Breast epithelium (tissue), 4 donors: Measurements from ENCODE around the gene LGR5. TPM values are rescaled to one million over a fixed set of nuclear protein-coding genes. Genes with fewer than 3 reads are reported as not detected.

ENCODE experiments used
- DNase-seq, 2 donors: peaks; one replicate each; pipeline ENCODE4 v3.0.0-alpha.2; 2019; ENCODE audit warnings: low spot score in 2 of 2
- H3K27ac ChIP-seq, 2 donors: fragments of 200-600 bp; sonication (generic) in 1 of 2; one replicate each; pipeline ENCODE4 v1.5.1; 2016 to 2019; ENCODE audit warnings: mild to moderate bottlenecking in 1 of 2
- H3K27me3 ChIP-seq, 2 donors: fragments of 200-600 bp; sonication (generic) in 1 of 2; one replicate each; pipeline versions ENCODE4 v1.5.1 to v1.6.0; 2017 to 2019; ENCODE audit warnings: control low read depth in 1 of 2, mild to moderate bottlenecking in 1 of 2
- H3K36me3 ChIP-seq: fragments of 200-600 bp; one replicate; pipeline ENCODE4 v1.5.1; 2019
- H3K4me1 ChIP-seq, 2 donors: fragments of 200-600 bp; sonication (generic); one replicate each; pipeline ENCODE4 v1.5.1; 2016 to 2019; ENCODE audit warnings: control low read depth in 1 of 2
- H3K4me3 ChIP-seq, 3 donors: fragments of 200-600 bp; sonication (generic); 1 replicate in 2 of 3; 2 replicates in 1 of 3; pipeline ENCODE4 v1.5.1; 2016 to 2019; ENCODE audit warnings: mild to moderate bottlenecking in 3 of 3, moderate library complexity in 2 of 3
- H3K9me3 ChIP-seq, 2 donors: fragments of 200-600 bp; sonication (generic) in 1 of 2; one replicate each; pipeline ENCODE4 v1.5.1; 2016 to 2019; ENCODE audit warnings: control low read depth in 1 of 2
- POLR2A ChIP-seq: fragments of 450-650 bp; IDR thresholded peaks from one replicate; pipeline ENCODE4 v1.6.1; 2016; ENCODE audit warnings: antibody characterized with exemption, mild to moderate bottlenecking, moderate library complexity
- POLR2AphosphoS5 ChIP-seq, 3 donors: sonication (generic); formaldehyde crosslinking; IDR thresholded peaks; one replicate each; pipeline ENCODE4 v1.6.1; 2017; ENCODE audit warnings: antibody characterized with exemption in 3 of 3
- intact Hi-C: fragments of 100-400 bp; cut with DNase I; formaldehyde crosslinking; loops from one replicate; pipeline ENCODE4 v1.15.1; 2023; ENCODE audit warnings: low total_unique reads
- total RNA-seq, 3 donors: library from RNA; depleted of rRNA; stranded (reverse); fragments of >200 nt; gene quantifications; one replicate each; pipeline ENCODE4 v1.1.0, GENCODE V29; 2016
- TF ChIP-seq, protein P1 (sequence below), 3 donors: fragments of 450-650 bp; IDR thresholded peaks; one replicate each; pipeline ENCODE4 v1.5.1; 2016 to 2017; ENCODE audit warnings: antibody characterized with exemption in 3 of 3, mild to moderate bottlenecking in 3 of 3, moderate library complexity in 3 of 3

LGR5 gene, protein sequence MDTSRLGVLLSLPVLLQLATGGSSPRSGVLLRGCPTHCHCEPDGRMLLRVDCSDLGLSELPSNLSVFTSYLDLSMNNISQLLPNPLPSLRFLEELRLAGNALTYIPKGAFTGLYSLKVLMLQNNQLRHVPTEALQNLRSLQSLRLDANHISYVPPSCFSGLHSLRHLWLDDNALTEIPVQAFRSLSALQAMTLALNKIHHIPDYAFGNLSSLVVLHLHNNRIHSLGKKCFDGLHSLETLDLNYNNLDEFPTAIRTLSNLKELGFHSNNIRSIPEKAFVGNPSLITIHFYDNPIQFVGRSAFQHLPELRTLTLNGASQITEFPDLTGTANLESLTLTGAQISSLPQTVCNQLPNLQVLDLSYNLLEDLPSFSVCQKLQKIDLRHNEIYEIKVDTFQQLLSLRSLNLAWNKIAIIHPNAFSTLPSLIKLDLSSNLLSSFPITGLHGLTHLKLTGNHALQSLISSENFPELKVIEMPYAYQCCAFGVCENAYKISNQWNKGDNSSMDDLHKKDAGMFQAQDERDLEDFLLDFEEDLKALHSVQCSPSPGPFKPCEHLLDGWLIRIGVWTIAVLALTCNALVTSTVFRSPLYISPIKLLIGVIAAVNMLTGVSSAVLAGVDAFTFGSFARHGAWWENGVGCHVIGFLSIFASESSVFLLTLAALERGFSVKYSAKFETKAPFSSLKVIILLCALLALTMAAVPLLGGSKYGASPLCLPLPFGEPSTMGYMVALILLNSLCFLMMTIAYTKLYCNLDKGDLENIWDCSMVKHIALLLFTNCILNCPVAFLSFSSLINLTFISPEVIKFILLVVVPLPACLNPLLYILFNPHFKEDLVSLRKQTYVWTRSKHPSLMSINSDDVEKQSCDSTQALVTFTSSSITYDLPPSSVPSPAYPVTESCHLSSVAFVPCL
- under 1 TPM; 0.15 to 0.80 (median 0.66) TPM for total RNA-seq

DNA sequence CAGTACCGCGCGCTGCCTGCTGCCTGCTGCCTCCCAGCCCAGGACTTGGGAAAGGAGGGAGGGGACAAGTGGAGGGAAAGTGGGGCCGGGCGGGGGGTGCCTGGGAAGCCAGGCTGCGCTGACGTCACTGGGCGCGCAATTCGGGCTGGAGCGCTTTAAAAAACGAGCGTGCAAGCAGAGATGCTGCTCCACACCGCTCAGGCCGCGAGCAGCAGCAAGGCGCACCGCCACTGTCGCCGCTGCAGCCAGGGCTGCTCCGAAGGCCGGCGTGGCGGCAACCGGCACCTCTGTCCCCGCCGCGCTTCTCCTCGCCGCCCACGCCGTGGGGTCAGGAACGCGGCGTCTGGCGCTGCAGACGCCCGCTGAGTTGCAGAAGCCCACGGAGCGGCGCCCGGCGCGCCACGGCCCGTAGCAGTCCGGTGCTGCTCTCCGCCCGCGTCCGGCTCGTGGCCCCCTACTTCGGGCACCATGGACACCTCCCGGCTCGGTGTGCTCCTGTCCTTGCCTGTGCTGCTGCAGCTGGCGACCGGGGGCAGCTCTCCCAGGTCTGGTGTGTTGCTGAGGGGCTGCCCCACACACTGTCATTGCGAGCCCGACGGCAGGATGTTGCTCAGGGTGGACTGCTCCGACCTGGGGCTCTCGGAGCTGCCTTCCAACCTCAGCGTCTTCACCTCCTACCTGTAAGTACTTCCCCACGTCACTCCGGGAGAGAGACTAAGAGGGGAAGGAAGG is at the start of gene LGR5:
LGR5 (plus strand) TSS at position 186 of the 732 bp plus-strand sequence; CDS start at position 469, 283 bp downstream.
- Histone ChIP-seq H3K9me3 (peaks cover 9 to 14% of the 10 kb centered on the region in 2 donors), H3K36me3 (no peaks in the 10 kb centered on the region), H3K27me3 (peaks cover 0 to 67% of the 10 kb centered on the region in 2 donors), H3K27ac (no peak within 1 kb of the TSS), H3K4me3 (peak within 1 kb of the TSS; percentile 43 to 72 (median 49)), H3K4me1 (peaks cover 0 to 5% of the 10 kb centered on the region in 2 donors)
- no peak for DNase-seq
- TF ChIP-seq POLR2AphosphoS5 (IDR thresholded peaks at IDR 0.05) = no peak
- TF ChIP-seq, protein P1, sequence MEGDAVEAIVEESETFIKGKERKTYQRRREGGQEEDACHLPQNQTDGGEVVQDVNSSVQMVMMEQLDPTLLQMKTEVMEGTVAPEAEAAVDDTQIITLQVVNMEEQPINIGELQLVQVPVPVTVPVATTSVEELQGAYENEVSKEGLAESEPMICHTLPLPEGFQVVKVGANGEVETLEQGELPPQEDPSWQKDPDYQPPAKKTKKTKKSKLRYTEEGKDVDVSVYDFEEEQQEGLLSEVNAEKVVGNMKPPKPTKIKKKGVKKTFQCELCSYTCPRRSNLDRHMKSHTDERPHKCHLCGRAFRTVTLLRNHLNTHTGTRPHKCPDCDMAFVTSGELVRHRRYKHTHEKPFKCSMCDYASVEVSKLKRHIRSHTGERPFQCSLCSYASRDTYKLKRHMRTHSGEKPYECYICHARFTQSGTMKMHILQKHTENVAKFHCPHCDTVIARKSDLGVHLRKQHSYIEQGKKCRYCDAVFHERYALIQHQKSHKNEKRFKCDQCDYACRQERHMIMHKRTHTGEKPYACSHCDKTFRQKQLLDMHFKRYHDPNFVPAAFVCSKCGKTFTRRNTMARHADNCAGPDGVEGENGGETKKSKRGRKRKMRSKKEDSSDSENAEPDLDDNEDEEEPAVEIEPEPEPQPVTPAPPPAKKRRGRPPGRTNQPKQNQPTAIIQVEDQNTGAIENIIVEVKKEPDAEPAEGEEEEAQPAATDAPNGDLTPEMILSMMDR (IDR thresholded peaks at IDR 0.05) = no peak
- no peak for TF ChIP-seq POLR2A
- intact Hi-C loops = no loop called here

DNA sequence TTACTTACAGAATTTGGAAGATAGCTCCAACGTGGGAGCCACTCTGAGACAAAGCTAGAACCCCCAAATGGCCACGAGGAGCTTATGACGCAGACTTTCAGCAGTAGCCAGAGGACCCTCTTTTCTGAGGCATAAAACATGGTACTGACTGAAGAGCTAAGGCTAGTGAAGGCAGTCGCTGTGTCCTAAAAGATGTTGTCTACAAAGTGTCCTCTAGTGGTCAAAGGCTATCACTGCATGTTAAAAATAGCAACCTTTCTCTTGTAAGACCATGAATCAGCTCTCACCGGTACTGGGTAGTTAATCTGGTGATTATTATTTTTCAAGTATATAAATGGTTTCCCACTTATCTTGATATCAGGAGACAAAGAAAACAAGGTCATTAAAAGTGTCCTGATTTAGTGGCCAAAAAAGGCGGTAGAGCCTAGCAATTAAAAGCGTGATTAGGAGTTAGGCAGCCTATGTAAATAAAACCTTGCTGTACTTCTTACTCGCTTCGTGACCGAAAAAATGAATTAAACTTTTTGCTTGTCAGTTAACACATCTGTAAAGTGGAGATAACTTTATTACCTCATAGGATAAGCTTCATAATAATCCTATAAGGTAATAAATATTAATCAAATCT is 47.0 kb upstream of the LGR5 start:
- intact Hi-C loops = no loop called here
- no peak for DNase-seq
- Histone ChIP-seq H3K9me3 (no peaks in the 10 kb centered on the region), H3K4me3 (no peak overlapping the region), H3K27me3 (no peaks in the 10 kb centered on the region), H3K36me3 (no peaks in the 10 kb centered on the region), H3K27ac (no peak overlapping the region), H3K4me1 (no peaks in the 10 kb centered on the region)
- TF ChIP-seq, protein P1 (IDR thresholded peaks at IDR 0.05) = peak; percentile 56 to 74 (median 69)
- no peak for TF ChIP-seq POLR2A

DNA sequence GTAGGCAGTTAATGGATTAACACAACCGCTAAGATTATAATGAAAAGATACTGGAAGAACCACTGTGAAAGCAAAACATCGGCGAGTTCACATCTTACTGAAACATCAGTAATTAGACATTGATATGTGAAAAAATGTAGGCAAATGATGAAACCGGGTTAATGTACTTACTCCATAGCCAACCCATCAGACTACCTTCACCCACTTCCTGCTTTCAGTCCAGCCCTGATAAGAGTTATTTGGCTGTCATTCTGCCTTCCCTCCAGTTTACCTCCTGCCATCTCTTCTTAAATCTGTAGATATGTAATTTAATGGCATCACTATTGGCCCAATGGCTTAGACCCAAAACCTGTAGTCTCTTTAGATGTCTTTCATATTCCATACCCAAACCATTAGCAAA is 46.0 kb upstream of the LGR5 start:
- Histone ChIP-seq H3K4me3 (no peak overlapping the region), H3K4me1 (no peaks in the 10 kb centered on the region), H3K36me3 (no peaks in the 10 kb centered on the region), H3K9me3 (no peaks in the 10 kb centered on the region), H3K27ac (no peak overlapping the region), H3K27me3 (no peaks in the 10 kb centered on the region)
- DNase-seq = no peak
- TF ChIP-seq POLR2A (no peak), POLR2AphosphoS5 (IDR thresholded peaks at IDR 0.05) (no peak)
- TF ChIP-seq, protein P1 (IDR thresholded peaks at IDR 0.05) = no peak
- intact Hi-C loops = no loop called here

DNA sequence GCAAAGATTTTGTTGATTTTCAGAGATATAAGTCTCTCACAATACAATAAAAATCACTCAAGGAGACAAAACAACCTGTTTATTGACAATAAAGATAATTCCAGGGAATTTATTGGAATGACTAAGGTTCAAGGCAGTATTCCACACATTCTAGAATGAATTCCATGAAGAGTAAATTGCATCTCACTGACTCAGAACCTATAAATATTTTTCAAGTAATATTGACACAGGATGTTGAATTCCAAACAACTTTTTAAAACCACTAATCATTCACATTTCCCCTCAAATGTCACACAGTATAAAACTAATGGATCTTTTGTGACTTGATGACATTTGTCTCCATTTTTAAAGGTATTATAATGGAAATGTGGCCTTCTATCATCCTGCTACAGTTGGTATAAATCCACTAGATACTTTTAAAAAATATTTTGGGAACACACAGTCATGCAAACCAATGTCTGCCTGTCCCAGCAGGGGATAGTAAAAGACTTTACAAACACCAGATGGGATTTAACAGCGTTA is 42.1 kb upstream of the LGR5 start:
- Histone ChIP-seq H3K4me1 (no peaks in the 10 kb centered on the region), H3K9me3 (no peaks in the 10 kb centered on the region), H3K27ac (no peak overlapping the region), H3K36me3 (no peaks in the 10 kb centered on the region), H3K27me3 (no peaks in the 10 kb centered on the region), H3K4me3 (no peak overlapping the region)
- TF ChIP-seq POLR2A (no peak), POLR2AphosphoS5 (IDR thresholded peaks at IDR 0.05) (no peak)
- TF ChIP-seq, protein P1 (IDR thresholded peaks at IDR 0.05) = no peak
- DNase-seq = no peak
- intact Hi-C loops = no loop called here
